ENCODE measurements around the gene NKAP.
A peak's percentile ranks its signal among the peaks of the same experiment; 100 is the strongest.
"Not testable (repeated sequence)": the region's sequence is repeated elsewhere in the genome, so short reads cannot be mapped to it uniquely, and the experiment has no call there.

The NKAP gene

GRCh38 chrX:119941336-119941735, 2.2 kb downstream of the NKAP start:
- DNase-seq (ENCODE audit: low read depth in 2 of 2, low spot score in 1 of 2), result no peak

- no peak for DNase-seq (ENCODE audit: low read depth in 2 of 2, low spot score in 1 of 2)
Measured at GRCh38 chrX:119935215-119935874, 8.2 kb downstream of the NKAP start.

GRCh38 chrX:119922391-119922790, 21.2 kb downstream of the NKAP start:
- DNase-seq (ENCODE audit: low read depth in 2 of 2, low spot score in 1 of 2), result not testable (repeated sequence)

- no peak for DNase-seq (ENCODE audit: low read depth in 2 of 2, low spot score in 1 of 2)
Measured at GRCh38 chrX:119919835-119920585, 23.5 kb downstream of the NKAP start.

- no peak for DNase-seq (ENCODE audit: low read depth in 2 of 2, low spot score in 1 of 2)
Measured at GRCh38 chrX:119917877-119918276, 25.7 kb downstream of the NKAP start.

- DNase-seq (ENCODE audit: low read depth in 2 of 2, low spot score in 1 of 2), result no peak
Measured at GRCh38 chrX:119916310-119916709, 27.2 kb downstream of the NKAP start.

GRCh38 chrX:119900976-119901375, 42.6 kb downstream of the NKAP start:
- DNase-seq (ENCODE audit: low read depth in 2 of 2, low spot score in 1 of 2), result no peak

GRCh38 chrX:119899125-119899524, 44.4 kb downstream of the NKAP start:
- no peak for DNase-seq (ENCODE audit: low read depth in 2 of 2, low spot score in 1 of 2)

- DNase-seq (ENCODE audit: low read depth in 2 of 2, low spot score in 1 of 2), result no peak
Measured at GRCh38 chrX:119895843-119896326, 47.7 kb downstream of the NKAP start, which contains the start of gene AKAP14. Gene AKAP14, plus strand, starts transcription at chrX:119895893. Its CDS starts 7,331 bp downstream, at chrX:119903224.

- DNase-seq (ENCODE audit: low read depth in 2 of 2, low spot score in 1 of 2), result not testable (repeated sequence)
Measured at GRCh38 chrX:119891961-119892692, 51.4 kb downstream of the NKAP start.

- not testable (repeated sequence) for DNase-seq (ENCODE audit: low read depth in 2 of 2, low spot score in 1 of 2)
Measured at GRCh38 chrX:119890626-119891025, 52.9 kb downstream of the NKAP start.

GRCh38 chrX:119887721-119888425, 55.7 kb downstream of the NKAP start:
- DNase-seq (ENCODE audit: low read depth in 2 of 2, low spot score in 1 of 2), result peak in 1 of 2 donors; percentile 10

GRCh38 chrX:119885554-119886428, 57.8 kb downstream of the NKAP start:
- no peak for DNase-seq (ENCODE audit: low read depth in 2 of 2, low spot score in 1 of 2)

- DNase-seq (ENCODE audit: low read depth in 2 of 2, low spot score in 1 of 2), result no peak
Measured at GRCh38 chrX:119880552-119881437, 62.8 kb downstream of the NKAP start.

GRCh38 chrX:119880076-119880475, 63.5 kb downstream of the NKAP start:
- no peak for DNase-seq (ENCODE audit: low read depth in 2 of 2, low spot score in 1 of 2)

- no peak for DNase-seq (ENCODE audit: low read depth in 2 of 2, low spot score in 1 of 2)
Measured at GRCh38 chrX:119878740-119879139, 64.8 kb downstream of the NKAP start.

GRCh38 chrX:119871599-119872395, 71.8 kb downstream of the NKAP start, which contains the start of the genes NDUFA1 and RNF113A:
Gene NDUFA1, plus strand, starts transcription at chrX:119871832. Its CDS starts 80 bp downstream, at chrX:119871912.
Gene RNF113A, minus strand, starts transcription at chrX:119871733. Its CDS starts 120 bp downstream, at chrX:119871613.
- peak; percentile 35 to 65 for DNase-seq (ENCODE audit: low read depth in 2 of 2, low spot score in 1 of 2)

GRCh38 chrX:119871245-119871598, 72.3 kb downstream of the NKAP start:
- DNase-seq (ENCODE audit: low read depth in 2 of 2, low spot score in 1 of 2), result peak in 1 of 2 donors; percentile 7

Measured in stimulated activated CD8-positive, alpha-beta memory T cell treated with anti-CD3 and anti-CD28 coated beads, Interleukin-4, amount 100 ng/mL, for 4 hours (primary cell).